Measurements from ENCODE around the gene PRPH2. TPM values are rescaled to one million over a fixed set of nuclear protein-coding genes. Genes with fewer than 3 reads are reported as not detected.

Gene PRPH2
- total and polyA plus RNA-seq, 2 donors (not counting 1 experiment from before 2014, with no cell fraction given): 0.03 to 0.15 TPM

DNA sequence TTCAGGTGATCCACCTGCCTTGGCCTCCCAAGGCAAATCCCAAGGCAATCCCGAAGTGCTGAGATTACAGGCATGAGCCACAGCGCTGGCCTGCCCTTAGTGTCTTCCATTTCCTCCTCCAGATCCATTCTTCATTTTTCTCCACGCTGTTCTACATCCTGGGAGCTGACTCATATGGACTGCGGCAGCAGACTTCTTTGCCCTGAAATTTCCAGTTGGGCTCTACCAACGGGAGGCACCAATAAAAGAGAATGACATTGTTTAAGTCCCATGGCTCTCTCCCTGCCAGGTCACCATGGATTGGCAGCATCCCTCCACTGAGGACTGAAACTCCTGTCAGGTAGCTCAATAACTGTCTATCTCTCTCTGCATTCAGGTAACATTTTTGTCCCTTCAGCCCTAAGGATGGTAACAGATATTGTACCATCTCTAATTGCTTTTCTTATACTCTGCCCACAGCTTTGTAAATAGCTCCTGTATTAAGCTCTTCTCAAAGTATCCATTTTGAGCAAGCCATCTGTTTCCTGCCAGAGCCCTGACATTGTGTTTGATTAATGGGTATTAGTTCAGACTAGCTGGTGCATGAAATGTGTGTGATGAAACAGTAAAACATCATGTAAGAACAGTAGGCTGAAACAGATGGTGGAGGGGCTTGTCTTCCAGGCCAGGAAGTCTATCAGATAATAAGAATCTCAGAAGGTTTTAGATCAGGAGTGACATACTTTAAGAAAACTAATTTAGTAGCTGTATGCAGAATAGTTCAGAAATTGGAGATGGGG is 19.9 kb upstream of the PRPH2 start:
- Mint-ChIP-seq H3K4me3 (peak overlapping the region; percentile 19), H3K9me3 (ENCODE audit: insufficient read depth) (no peaks in the 10 kb centered on the region), H3K27me3 (peaks cover 2% of the 10 kb centered on the region), H3K4me1 (peaks cover 19% of the 10 kb centered on the region), H3K27ac (no peak overlapping the region)
- ATAC-seq (ENCODE audit: low read depth) (no peak), DNase-seq (no peak)
- Histone ChIP-seq H3K27ac (ENCODE audit: low read length in 2 of 2) (no peak overlapping the region), H3K79me2 (ENCODE audit: control insufficient read depth, insufficient read depth, low read length) (peaks cover 27% of the 10 kb centered on the region), H3K4me2 (replicated peaks; ENCODE audit: low read depth, low read length, poor library complexity, severe bottlenecking) (no peak overlapping the region), H3K4me1 (ENCODE audit: control insufficient read depth in 2 of 2, insufficient read depth in 2 of 2, low read length in 2 of 2) (peaks cover 13 to 15% of the 10 kb centered on the region in 2 donors), H3K27me3 (replicated peaks in 1 of 4; ENCODE audit: control extremely low read depth in 1 of 4, control insufficient read depth in 3 of 4, insufficient read depth in 4 of 4, low read length in 3 of 4) (no peaks in the 10 kb centered on the region), H4K20me1 (ENCODE audit: control insufficient read depth, insufficient read depth, low read length, poor library complexity, severe bottlenecking) (peaks cover 22% of the 10 kb centered on the region), H3K4me3 (ENCODE audit: control extremely low read depth in 1 of 5, extremely low read depth in 1 of 5, insufficient read depth in 1 of 5, low read depth in 2 of 5, low read length in 4 of 5) (no peak overlapping the region), H3K36me3 (replicated peaks in 1 of 2; ENCODE audit: control extremely low read depth in 1 of 2, control insufficient read depth in 1 of 2, extremely low read depth in 1 of 2, insufficient read depth in 2 of 2, low read length in 1 of 2) (no peaks in the 10 kb centered on the region), H2AFZ (ENCODE audit: insufficient read depth, low read depth, low read length, poor library complexity, severe bottlenecking) (no peak overlapping the region), H3K9ac (ENCODE audit: low read length) (no peak overlapping the region), H3K9me3 (ENCODE audit: control extremely low read depth in 1 of 3, control insufficient read depth in 2 of 3, insufficient read depth in 1 of 3, low read length in 2 of 3) (peaks cover 0 to 23% (median 0%) of the 10 kb centered on the region in 3 donors)
- TF ChIP-seq, protein P1, sequence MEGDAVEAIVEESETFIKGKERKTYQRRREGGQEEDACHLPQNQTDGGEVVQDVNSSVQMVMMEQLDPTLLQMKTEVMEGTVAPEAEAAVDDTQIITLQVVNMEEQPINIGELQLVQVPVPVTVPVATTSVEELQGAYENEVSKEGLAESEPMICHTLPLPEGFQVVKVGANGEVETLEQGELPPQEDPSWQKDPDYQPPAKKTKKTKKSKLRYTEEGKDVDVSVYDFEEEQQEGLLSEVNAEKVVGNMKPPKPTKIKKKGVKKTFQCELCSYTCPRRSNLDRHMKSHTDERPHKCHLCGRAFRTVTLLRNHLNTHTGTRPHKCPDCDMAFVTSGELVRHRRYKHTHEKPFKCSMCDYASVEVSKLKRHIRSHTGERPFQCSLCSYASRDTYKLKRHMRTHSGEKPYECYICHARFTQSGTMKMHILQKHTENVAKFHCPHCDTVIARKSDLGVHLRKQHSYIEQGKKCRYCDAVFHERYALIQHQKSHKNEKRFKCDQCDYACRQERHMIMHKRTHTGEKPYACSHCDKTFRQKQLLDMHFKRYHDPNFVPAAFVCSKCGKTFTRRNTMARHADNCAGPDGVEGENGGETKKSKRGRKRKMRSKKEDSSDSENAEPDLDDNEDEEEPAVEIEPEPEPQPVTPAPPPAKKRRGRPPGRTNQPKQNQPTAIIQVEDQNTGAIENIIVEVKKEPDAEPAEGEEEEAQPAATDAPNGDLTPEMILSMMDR (IDR thresholded peaks at IDR 0.05): no peak
- no peak for TF ChIP-seq EZH2 (IDR thresholded peaks at IDR 0.05; ENCODE audit: borderline replicate concordance, insufficient read depth, low read depth, low read length, poor library complexity, severe bottlenecking)
- WGBS (ENCODE audit: insufficient coverage): 79% methylated on average over 5 of the region's 5 CpGs
- intact Hi-C loops (cut with micrococcal nuclease): no loop called here
- ChIA-PET POLR2A (interaction anchor here (8.2 kb wide), 1 partner anchor 41 kb away, joined by 426 read pairs; the partner anchor contains the start of gene BICRAL), CTCF (interaction anchor here (0.6 to 0.9 kb wide), 2 partner anchors 81 to 136 kb away, joined by 3 to 4 read pairs; no protein-coding TSS in a partner anchor)

DNA sequence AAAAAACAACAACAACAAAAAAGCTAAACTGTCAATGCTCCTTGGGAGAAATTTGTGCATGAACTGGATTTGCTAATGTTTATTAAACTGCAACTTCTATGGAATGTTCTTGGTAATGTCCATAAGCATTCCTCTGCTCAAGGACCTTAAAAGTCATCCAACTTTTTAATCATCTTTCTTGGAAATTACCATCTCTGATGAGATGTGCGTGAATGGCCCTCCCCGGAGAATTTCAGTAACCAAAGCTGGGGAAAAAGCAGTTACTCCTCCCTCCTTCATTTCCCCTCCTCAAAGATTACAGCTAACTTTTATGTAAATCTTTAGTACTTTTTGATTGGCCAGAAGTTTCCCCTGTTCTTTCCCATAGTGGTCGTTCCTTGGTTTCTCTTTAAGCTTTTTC is 18.3 kb upstream of the PRPH2 start:
- WGBS (ENCODE audit: insufficient coverage): no CpG with 5 or more reads among the region's 3 CpGs
- peaks cover 16% of the 10 kb centered on the region for H3K4me1 Mint-ChIP-seq

More for the DNA sequence above, 18.3 kb upstream of the PRPH2 start:
- H3K79me2 ChIP-seq (ENCODE audit: control insufficient read depth, insufficient read depth, low read length): peaks cover 24% of the 10 kb centered on the region
- H3K9me3 Mint-ChIP-seq (ENCODE audit: insufficient read depth): no peaks in the 10 kb centered on the region
- H3K36me3 ChIP-seq (replicated peaks in 1 of 2; ENCODE audit: control extremely low read depth in 1 of 2, control insufficient read depth in 1 of 2, extremely low read depth in 1 of 2, insufficient read depth in 2 of 2, low read length in 1 of 2): no peaks in the 10 kb centered on the region
- POLR2A ChIA-PET: interaction anchor here (0.7 kb wide), 3 partner anchors 15 to 150 kb away, joined by 4 to 6 read pairs (median 4); no protein-coding TSS in a partner anchor
- intact Hi-C loops (cut with micrococcal nuclease): no loop called here
- no peak overlapping the region for H2AFZ ChIP-seq (ENCODE audit: insufficient read depth, low read depth, low read length, poor library complexity, severe bottlenecking)
- H4K20me1 ChIP-seq (ENCODE audit: control insufficient read depth, insufficient read depth, low read length, poor library complexity, severe bottlenecking): peaks cover 22% of the 10 kb centered on the region
- no peak overlapping the region for H3K4me3 Mint-ChIP-seq
- CTCF ChIA-PET: interaction anchor here (0.6 to 1.3 kb wide), 3 partner anchors 49 to 170 kb away, joined by 3 to 5 read pairs (median 4); no protein-coding TSS in a partner anchor
- no peak overlapping the region for H3K27ac Mint-ChIP-seq
- no peak overlapping the region for H3K4me2 ChIP-seq (replicated peaks; ENCODE audit: low read depth, low read length, poor library complexity, severe bottlenecking)
- TF ChIP-seq, protein P1 (IDR thresholded peaks at IDR 0.05): no peak
- TF ChIP-seq EZH2 (IDR thresholded peaks at IDR 0.05; ENCODE audit: borderline replicate concordance, insufficient read depth, low read depth, low read length, poor library complexity, severe bottlenecking): no peak
- ATAC-seq (ENCODE audit: low read depth) (no peak), DNase-seq (no peak)
- peaks cover 13 to 15% of the 10 kb centered on the region in 2 donors for H3K4me1 ChIP-seq (ENCODE audit: control insufficient read depth in 2 of 2, insufficient read depth in 2 of 2, low read length in 2 of 2)
- H3K27me3 ChIP-seq (replicated peaks in 1 of 4; ENCODE audit: control extremely low read depth in 1 of 4, control insufficient read depth in 3 of 4, insufficient read depth in 4 of 4, low read length in 3 of 4): no peaks in the 10 kb centered on the region
- peaks cover 0 to 23% (median 0%) of the 10 kb centered on the region in 3 donors for H3K9me3 ChIP-seq (ENCODE audit: control extremely low read depth in 1 of 3, control insufficient read depth in 2 of 3, insufficient read depth in 1 of 3, low read length in 2 of 3)
- H3K27me3 Mint-ChIP-seq: peaks cover 3% of the 10 kb centered on the region
- no peak overlapping the region for H3K4me3 ChIP-seq (ENCODE audit: control extremely low read depth in 1 of 5, extremely low read depth in 1 of 5, insufficient read depth in 1 of 5, low read depth in 2 of 5, low read length in 4 of 5)
- no peak overlapping the region for H3K27ac ChIP-seq (ENCODE audit: low read length in 2 of 2)
- no peak overlapping the region for H3K9ac ChIP-seq (ENCODE audit: low read length)

All from B cell (primary cell).